Dedifferentiated amniotic fluid mesenchymal stem cell (primary cell): Measurements from ENCODE around the gene ZMYND8.
A peak's percentile ranks its signal among the peaks of the same experiment; 100 is the strongest.
"Not testable (repeated sequence)": the region's sequence is repeated elsewhere in the genome, so short reads cannot be mapped to it uniquely, and the experiment has no call there.

Source experiments
- DNase-seq: peaks from one replicate; pipeline ENCODE4 v3.0.0-alpha.2; 2016; ENCODE audit errors: extremely low spot score

The ZMYND8 gene

GRCh38 chr20:47286681-47287080 is 69.8 kb downstream of the ZMYND8 start:
- DNase-seq, result no peak

GRCh38 chr20:47285189-47285588 is 71.3 kb downstream of the ZMYND8 start:
- DNase-seq, result no peak

- DNase-seq, result no peak
These were observed 72.1 kb downstream of the ZMYND8 start for GRCh38 chr20:47284373-47284772.

DNA sequence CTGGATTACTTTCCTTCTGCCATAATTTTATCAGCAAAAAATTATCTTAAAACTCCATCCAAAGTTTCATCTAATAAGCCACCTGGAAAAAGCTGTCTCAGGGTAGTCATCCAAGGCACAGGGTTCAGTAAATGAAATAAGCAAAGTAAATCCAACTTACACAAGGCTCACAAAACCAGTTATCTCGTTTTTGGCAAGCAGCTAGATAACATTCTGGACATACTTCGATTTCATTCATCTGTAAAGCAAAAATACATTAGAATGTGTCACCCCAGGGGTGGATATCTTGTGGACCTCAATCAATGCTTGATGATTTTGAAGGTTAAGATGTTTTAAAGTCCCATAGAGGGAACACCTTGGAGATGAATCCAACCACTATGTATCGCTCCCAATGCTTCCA is 73.1 kb downstream of the ZMYND8 start:
- DNase-seq, result no peak

- no peak for DNase-seq
These were observed 73.6 kb downstream of the ZMYND8 start for GRCh38 chr20:47282864-47283263.

DNA sequence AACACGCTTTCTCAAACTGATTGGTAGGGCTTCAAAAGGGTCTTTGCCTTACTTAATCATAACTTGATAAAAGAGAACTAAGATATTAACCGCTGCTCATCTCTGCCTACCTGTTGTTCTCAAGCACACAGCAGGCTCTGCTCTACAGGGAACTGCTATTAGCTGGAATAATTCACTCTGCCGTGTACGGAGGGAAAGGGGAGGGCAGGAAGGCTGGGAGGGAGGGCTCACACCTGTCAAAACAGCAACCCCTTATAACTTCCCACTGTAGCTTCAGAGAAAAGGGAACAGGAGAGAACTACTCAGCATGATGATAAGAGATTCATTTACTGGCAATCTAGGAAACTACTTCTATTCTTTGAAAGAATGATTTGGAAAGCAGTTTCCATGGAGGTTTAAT is 75.1 kb downstream of the ZMYND8 start:
- DNase-seq, result no peak

GRCh38 chr20:47280668-47281067 is 75.8 kb downstream of the ZMYND8 start:
- DNase-seq, result no peak

DNA sequence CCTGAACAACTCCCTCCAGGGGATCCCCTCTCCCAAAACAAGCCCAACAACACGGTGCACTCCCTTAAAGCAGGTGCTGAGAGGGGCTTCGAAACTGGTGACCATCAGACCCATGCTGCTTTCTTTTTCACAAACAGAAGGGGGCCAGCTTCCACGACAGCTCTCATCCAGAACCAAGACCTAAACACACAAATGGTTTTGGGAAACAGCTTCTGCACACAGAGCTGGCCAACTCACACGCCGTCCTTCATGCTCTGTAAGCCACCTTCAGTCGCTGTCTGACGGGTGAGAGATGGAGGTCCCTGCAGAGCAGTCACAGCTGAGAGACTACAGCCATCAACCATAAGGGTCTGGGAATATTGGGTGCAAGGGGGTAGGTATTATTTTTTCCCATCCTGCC is 76.3 kb downstream of the ZMYND8 start:
- no peak for DNase-seq

DNA sequence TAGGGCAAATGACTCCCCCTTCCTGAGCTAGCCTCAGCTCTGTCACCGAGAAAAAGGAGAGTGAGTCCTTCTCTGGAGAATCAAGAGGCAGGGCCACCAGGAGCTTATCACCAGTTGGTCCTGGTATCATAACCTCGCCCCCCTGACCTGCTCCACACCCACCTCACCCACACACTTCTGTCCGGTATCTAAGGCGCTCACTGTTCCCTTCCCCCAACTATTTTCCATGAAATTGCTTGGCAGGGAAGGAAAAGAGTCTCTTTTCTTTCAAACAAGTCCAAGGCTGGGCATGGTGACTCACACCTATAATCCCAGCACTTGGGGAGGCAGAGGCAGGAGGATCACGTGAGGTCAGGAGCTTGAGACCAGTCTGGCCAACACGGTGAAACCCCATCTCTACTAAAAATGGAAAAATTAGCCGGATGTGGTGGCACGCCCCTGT is 77.6 kb downstream of the ZMYND8 start:
- no peak for DNase-seq

- DNase-seq, result not testable (repeated sequence)
These were observed 79.0 kb downstream of the ZMYND8 start for GRCh38 chr20:47277535-47277872.

DNA sequence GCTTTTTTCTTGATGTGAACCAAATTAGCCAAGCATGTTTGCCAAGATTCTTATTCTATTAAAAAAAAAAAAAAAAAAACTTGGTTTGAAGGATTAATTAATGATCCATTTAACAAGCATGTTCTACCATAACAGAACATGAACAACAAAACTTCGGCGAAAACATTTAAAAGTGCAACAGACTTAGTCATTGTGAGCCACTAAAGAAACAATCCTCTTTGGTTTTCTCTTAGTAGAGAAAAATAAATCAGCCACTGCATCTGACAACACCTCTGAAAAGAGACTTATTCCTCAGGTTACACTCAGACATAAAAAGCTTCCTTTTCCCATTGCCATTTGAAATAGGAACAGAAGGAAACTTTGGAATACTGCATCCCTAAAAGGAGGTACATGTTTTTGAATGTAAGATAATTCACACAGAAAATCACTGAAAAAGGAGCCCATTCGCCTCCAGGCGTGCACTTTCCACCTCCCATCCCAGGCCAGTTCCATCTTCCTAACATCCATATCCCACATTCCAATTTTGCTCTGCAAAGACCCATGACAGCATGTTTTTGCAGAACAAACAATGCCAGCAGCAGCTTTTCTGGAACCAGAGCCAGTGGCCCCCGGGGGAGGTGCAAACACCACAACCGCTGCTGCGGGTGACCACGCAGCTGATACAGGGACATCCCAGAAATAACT is 79.5 kb downstream of the ZMYND8 start:
- DNase-seq, result no peak

GRCh38 chr20:47276251-47276650 is 80.2 kb downstream of the ZMYND8 start:
- no peak for DNase-seq

DNA sequence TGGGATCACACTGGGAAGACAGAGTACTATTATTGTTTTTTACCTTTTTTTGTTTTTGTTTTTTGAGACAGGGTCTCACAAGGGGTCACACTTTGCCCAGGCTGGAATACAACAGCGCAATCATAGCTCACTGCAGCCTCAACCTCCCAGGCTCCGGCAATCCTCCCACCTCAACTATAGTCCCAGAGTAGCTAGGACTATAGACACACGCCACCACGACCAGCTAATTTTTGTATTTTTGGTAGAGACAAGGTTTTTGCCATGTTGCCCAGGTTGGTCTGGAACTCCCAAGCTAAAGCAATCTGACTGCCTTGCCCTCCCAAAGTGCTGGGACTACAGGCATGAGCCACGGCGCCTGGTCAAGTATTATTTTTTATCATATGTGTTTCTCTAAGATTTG is 81.0 kb downstream of the ZMYND8 start:
- no peak for DNase-seq

DNA sequence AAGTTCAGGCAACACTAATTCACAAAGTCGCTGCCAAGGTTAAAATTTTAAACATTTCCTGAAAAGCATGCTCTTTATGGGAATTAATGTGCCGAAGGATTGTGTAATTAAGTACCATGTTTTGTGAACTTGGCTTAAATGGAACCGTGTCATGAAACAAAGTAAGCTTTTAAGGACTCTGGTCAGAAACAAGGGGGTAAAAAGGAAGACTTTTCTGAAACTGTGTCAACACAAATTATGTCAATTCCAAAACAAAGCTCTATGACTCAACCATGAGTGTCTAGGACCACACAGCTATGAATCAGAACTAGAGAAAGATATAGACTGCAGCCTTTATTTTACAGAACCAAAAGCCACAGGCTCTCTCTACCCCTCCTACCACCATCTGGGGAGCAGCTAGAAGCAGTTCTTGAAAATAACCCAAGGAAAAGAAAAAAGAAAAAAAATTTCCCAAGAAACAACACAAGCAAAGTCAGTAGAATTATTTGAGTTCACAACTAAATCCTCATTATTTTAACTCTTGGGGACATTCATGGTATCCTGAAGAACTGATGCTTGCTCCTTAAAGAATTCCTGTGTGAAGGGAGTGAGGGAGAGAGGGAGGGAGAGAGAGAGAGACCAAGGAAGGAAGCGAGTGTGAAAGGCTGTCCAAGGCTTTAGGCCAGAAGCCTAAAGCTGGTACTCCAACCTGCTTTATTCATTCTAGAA is 81.9 kb downstream of the ZMYND8 start:
- DNase-seq, result peak; percentile 85

- no peak for DNase-seq
These were observed 82.8 kb downstream of the ZMYND8 start for GRCh38 chr20:47273591-47274235.

GRCh38 chr20:47272893-47273590 is 83.5 kb downstream of the ZMYND8 start:
- DNase-seq, result peak; percentile 78

DNA sequence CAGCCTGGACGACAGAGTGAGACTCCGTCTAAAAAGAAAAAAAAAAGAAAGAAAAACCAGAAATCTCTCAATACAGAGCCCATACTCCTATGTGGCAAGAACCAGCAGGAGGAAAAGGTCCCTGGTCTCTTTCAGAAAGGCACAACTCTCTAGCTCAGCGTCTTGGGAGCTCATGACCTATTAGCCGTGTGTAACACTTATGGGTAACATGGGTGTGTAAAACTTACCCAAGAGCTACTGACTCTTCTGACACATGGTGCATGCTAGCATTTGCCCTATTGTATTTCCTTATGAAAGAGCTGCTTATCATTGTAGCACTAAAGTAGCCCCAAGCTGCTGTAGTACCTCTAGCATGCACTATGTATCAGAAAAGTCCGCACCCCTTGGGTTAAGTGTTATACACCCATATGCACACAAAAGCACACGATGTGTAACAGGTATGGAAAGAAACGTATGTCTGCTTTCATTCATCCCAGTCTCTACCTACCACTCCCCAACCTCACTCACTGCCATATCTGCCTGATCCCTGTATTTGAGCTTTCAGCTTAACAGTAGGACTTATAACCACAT is 85.4 kb downstream of the ZMYND8 start:
- no peak for DNase-seq

- DNase-seq, result peak; percentile 56
These were observed 87.0 kb downstream of the ZMYND8 start for GRCh38 chr20:47269309-47270165.

DNA sequence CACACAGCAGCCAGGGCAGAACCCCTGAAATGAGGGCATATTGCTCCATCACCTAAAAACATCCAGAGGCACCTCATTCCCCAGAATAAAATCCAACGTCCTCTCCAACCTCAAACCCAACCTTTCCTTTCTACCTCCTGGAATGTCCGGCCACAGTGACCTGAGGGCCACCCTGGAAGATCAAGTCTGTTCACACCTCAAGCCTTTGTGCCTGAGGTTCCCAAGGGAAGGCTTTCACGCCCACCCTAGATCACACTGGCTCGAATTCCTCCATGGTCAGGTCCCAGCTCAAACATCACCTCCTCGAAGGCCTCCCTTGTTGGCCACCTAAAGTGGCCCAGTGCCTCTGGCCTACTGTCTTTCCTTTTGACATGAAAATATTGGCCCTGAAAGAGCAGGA is 88.9 kb downstream of the ZMYND8 start:
- no peak for DNase-seq

DNA sequence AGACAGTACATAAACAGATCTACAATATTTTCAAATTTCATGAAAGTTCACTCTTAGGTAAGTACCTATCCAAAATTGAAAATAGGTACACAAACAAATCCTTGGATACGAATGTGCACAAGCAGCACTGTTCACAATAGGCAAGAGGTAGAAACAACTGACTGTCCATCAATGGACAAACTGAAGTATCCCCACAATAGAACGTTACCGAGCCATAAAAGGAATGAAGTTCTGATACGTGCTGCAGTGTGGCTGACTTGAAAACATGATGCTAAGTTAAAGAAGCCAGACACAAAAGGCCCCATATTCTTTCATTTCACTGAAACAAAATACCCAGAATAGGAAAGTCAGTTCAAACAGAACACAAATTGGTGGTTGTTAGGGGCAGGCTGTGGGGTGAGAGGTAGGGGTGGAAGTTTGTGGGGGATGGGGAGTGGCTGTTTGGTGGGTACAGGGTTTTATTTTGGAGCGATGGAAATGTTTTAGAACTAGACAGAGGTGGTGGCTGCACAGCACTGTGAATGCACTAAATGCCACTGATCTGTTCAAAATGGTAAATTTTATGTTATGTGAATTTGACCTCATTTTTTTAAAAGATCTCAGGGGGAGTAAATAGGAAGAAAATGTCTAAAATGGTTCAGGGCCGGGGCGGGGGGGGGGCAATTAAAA is 89.5 kb downstream of the ZMYND8 start:
- no peak for DNase-seq

- DNase-seq, result no peak
These were observed 90.5 kb downstream of the ZMYND8 start for GRCh38 chr20:47265984-47266383.
